Activated naive CD8-positive, alpha-beta T cell (primary cell): ENCODE measurements around the gene OCLN.
"Not testable (repeated sequence)": the region's sequence is repeated elsewhere in the genome, so short reads cannot be mapped to it uniquely, and the experiment has no call there.

Source experiments
- H3K27ac Mint-ChIP-seq: one replicate; pipeline ENCODE4 v1.8.0; 2021; ENCODE audit warnings: mixed read lengths
- H3K27me3 Mint-ChIP-seq: one replicate; pipeline ENCODE4 v1.8.0; 2021; ENCODE audit warnings: mixed read lengths
- H3K36me3 Mint-ChIP-seq: one replicate; pipeline ENCODE4 v1.8.0; 2021; ENCODE audit warnings: mixed read lengths
- H3K4me1 Mint-ChIP-seq: one replicate; pipeline ENCODE4 v1.8.0; 2021; ENCODE audit warnings: low read depth, mixed read lengths
- H3K4me3 Mint-ChIP-seq: one replicate; pipeline ENCODE4 v1.8.0; 2021; ENCODE audit warnings: mild to moderate bottlenecking, mixed read lengths
- H3K9me3 Mint-ChIP-seq: one replicate; pipeline ENCODE4 v1.8.0; 2021; ENCODE audit warnings: low read depth, mixed read lengths

The OCLN gene

DNA sequence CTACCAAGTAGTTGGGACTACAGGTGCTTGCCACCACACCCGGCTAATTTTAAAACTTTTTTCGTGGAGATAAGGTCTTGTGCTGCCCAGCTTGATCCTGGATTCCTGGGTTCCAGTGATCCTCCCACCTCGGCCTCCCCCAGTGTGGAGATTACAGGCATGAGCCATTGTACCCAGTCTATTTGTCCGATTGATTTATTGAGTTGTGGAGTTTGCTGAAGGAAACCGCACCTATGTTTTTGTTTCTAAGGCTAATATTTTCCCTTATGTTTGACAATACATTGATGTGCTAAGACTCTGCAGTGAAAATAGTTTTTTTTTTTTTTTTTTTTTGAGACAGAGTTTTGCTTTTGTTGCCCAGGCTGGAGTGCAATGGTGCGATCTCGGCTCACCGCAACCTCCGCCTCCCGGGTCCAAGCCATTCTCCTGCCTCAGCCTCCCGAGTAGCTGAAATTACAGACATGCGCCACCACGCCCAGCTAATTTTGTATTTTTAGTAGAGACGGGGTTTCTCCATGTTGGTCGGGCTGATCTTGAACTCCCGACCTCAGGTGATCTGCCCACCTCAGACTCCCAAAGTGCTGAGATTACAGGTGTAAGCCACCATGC, 20.0 kb upstream of the OCLN start:
- not testable (repeated sequence) for H3K4me1 Mint-ChIP-seq, H3K9me3 Mint-ChIP-seq, H3K27ac Mint-ChIP-seq, H3K36me3 Mint-ChIP-seq, H3K27me3 Mint-ChIP-seq, H3K4me3 Mint-ChIP-seq

DNA sequence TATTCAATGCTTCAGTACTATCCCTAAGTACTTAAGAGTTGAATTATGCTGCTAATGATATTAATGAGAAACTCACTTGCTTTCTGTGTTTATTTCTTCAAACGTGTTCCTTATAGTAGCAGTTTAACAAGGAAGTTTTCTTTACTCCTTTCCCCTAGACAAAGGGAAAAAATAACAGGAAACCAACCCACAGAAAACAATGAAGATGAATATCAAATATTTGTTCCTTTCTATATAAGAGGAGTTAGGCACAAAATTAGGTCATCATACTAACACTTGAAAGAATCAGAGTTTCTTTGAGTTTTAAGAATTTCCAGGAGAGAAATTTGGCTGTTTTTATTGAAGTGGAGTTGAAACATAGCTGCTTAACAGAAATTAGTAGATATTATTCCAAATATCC, 15.4 kb upstream of the OCLN start:
- no peaks in the 10 kb centered on the region for H3K4me1 Mint-ChIP-seq
- no peaks in the 10 kb centered on the region for H3K27me3 Mint-ChIP-seq
- H3K36me3 Mint-ChIP-seq, result no peaks in the 10 kb centered on the region
- no peak overlapping the region for H3K4me3 Mint-ChIP-seq
- no peak overlapping the region for H3K27ac Mint-ChIP-seq
- H3K9me3 Mint-ChIP-seq, result no peaks in the 10 kb centered on the region

DNA sequence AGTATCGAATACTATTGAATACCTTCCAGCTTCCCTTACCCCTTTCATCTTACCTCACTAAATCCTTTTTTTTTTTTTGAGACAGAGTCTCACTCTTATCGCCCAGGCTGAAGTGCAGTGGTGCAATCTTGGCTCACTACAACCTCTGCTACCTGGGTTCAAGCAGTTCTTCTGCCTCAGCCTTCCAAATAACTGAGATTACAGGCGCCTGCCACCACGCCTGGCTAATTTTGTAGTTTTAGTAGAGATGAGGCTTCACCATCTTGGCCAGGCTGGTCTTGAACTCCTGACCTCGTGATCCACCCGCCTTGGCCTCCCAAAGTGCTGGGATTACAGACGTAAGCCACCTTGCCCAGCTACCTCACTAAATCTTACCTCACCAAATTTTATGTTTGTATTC, 14.3 kb upstream of the OCLN start:
- not testable (repeated sequence) for H3K27ac Mint-ChIP-seq, H3K4me3 Mint-ChIP-seq, H3K4me1 Mint-ChIP-seq, H3K27me3 Mint-ChIP-seq, H3K9me3 Mint-ChIP-seq, H3K36me3 Mint-ChIP-seq

DNA sequence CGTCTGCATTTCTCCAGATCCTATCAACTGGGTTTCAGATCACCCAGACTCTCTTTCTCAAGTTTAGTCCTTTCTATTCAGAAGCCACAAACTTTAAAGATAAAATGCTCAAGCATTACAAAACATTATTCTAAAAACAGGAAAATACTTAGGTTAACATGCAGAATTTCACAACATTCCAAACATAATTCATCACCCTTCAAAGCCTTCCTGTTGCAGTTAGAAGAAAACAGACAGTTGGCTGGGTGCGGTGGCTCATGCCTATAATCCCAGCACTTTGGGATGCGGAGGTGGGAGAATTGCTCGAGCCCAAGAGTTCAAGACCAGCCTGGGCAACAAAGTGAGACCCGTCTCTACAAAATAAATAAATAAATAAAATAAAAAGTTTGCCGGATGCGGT, 7.7 kb upstream of the OCLN start:
- Mint-ChIP-seq H3K27ac (no peak overlapping the region), H3K27me3 (peaks cover 11% of the 10 kb centered on the region), H3K9me3 (no peaks in the 10 kb centered on the region), H3K4me1 (no peaks in the 10 kb centered on the region), H3K4me3 (no peak overlapping the region), H3K36me3 (no peaks in the 10 kb centered on the region)

DNA sequence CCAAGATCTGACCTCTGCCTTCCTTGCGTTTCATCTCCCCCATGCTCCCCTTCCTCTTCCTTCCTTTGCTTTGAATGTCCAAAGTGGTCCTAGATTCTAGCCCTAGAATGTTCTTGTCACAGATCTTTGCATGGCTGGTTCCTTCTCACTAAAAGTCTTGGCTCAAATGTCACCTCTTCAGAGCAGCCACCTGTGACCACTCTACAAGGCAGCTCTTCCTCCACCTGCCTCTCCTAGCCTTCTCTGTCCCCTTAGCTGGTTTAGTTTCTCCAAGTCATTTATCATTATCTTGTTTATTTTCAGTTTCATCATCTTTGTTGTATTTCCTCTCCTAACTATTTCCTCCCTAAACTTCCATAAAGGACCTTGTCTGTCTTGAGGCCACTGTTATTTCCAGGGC, 7.1 kb upstream of the OCLN start:
- Mint-ChIP-seq H3K4me3 (no peak overlapping the region), H3K9me3 (no peaks in the 10 kb centered on the region), H3K36me3 (no peaks in the 10 kb centered on the region), H3K4me1 (no peaks in the 10 kb centered on the region), H3K27me3 (peaks cover 11% of the 10 kb centered on the region), H3K27ac (no peak overlapping the region)

- no peak overlapping the region for H3K27ac Mint-ChIP-seq
- peaks cover 19% of the 10 kb centered on the region for H3K27me3 Mint-ChIP-seq
Measured at GRCh38 chr5:69489246-69489645, 3.3 kb upstream of the OCLN start.

DNA sequence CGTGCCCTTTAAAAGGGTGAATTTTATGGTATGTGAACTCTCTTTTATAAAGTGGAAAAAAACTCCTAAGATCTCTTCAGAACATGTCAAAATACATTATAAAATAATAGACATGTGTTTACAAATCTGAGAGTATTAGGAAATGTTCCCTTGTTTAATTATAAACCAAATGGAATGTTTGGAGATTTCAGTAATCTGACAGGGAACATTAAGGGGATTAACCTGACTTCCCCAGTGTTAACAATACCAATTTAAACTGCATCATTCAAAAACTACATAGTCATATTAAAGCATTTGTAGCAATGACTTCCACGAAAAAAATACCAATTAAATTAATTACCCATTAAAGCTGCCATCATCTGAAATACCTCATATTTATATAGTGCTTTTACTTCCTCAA, 1.6 kb upstream of the OCLN start:
- H3K4me1 Mint-ChIP-seq, result peaks cover 7% of the 10 kb centered on the region
- no peak overlapping the region for H3K27ac Mint-ChIP-seq
- no peaks in the 10 kb centered on the region for H3K9me3 Mint-ChIP-seq
- H3K27me3 Mint-ChIP-seq, result peaks cover 29% of the 10 kb centered on the region
- no peak overlapping the region for H3K4me3 Mint-ChIP-seq
- H3K36me3 Mint-ChIP-seq, result no peaks in the 10 kb centered on the region

More at GRCh38 chr5:69489246-69489645, 3.3 kb upstream of the OCLN start:
- no peaks in the 10 kb centered on the region for H3K9me3 Mint-ChIP-seq
- no peaks in the 10 kb centered on the region for H3K36me3 Mint-ChIP-seq
- H3K4me3 Mint-ChIP-seq, result no peak overlapping the region
- H3K4me1 Mint-ChIP-seq, result peaks cover 7% of the 10 kb centered on the region

DNA sequence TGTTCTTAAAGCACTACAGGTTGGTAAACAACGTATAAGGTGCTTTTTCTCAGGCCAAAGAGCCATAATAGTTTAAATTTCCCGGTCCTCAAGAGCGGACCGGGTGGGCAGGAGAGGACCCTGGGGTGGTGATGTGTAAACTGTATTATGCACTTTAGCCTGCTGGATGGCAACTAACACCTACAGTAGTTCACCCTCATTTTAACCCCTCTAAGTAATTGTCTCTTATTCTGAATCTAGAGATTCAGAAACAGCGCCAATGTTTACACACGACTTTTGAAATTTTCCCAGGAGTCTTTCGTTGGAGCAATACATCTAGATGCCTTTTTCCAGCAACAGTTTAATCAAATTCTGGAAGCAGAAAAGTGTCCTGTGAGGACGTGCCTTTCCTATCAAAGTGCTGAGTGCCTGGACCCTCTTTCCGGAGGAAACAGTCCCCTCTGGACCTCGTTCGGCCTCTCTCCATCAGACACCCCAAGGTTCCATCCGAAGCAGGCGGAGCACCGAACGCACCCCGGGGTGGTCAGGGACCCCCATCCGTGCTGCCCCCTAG, 676 bp upstream of the OCLN start:
- Mint-ChIP-seq H3K4me3 (peak overlapping the region; percentile 80), H3K27ac (no peak overlapping the region), H3K9me3 (no peaks in the 10 kb centered on the region), H3K36me3 (no peaks in the 10 kb centered on the region), H3K27me3 (peaks cover 30% of the 10 kb centered on the region), H3K4me1 (peaks cover 7% of the 10 kb centered on the region)

DNA sequence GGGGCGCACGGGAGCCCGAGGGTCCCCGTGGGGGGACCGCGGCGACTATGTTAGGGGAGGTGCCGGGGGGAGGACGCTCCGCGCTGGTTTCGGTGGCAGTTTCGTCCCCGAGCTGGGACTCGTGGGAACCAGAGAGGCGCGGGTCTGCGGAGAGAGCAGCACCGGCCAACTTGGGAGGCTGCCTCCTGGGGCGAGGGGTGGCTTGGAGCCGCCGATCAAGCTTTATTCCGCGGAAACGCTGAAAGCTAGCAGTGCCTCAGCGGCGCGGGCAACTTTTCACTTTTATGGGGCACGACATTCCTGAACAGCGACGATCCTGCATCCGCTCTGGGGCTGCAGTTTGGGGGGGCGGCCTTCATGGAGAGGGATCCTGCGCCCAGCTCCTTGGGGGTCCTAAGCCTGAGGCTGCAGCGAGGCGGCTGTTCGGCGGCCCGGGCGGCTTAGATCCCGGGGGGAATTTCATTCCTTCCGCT, 369 bp downstream of the OCLN start:
- peaks cover 7% of the 10 kb centered on the region for H3K4me1 Mint-ChIP-seq
- no peaks in the 10 kb centered on the region for H3K9me3 Mint-ChIP-seq
- H3K27ac Mint-ChIP-seq, result no peak overlapping the region
- no peaks in the 10 kb centered on the region for H3K36me3 Mint-ChIP-seq
- peaks cover 35% of the 10 kb centered on the region for H3K27me3 Mint-ChIP-seq
- peak overlapping the region; percentile 80 for H3K4me3 Mint-ChIP-seq

GRCh38 chr5:69493396-69494133, 975 bp downstream of the OCLN start:
- H3K27ac Mint-ChIP-seq, result no peak overlapping the region
- peaks cover 35% of the 10 kb centered on the region for H3K27me3 Mint-ChIP-seq
- H3K9me3 Mint-ChIP-seq, result no peaks in the 10 kb centered on the region
- H3K36me3 Mint-ChIP-seq, result no peaks in the 10 kb centered on the region
- peaks cover 7% of the 10 kb centered on the region for H3K4me1 Mint-ChIP-seq
- H3K4me3 Mint-ChIP-seq, result peak overlapping the region; percentile 80

DNA sequence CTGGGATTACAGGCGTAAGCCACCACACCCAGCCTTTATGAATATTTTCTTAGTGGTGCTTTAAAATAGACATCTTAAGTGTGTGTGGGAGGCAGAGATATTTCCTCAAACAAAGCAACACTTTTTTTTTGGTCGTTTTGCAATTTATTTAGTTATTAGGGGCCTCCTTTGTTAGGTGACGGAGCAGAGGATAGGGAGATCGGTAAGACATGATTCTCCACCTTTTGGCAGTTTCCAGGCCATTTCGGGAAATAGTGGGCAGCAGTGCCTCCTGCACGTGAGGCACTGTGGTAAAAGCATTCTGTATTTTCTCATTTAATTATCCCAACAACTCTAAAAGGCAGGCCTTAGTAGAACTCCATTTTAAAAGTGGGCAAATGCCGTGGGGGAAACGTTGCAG, 1.9 kb downstream of the OCLN start:
- Mint-ChIP-seq H3K9me3 (no peaks in the 10 kb centered on the region), H3K36me3 (no peaks in the 10 kb centered on the region), H3K4me3 (peak overlapping the region; percentile 71), H3K27me3 (peaks cover 33% of the 10 kb centered on the region), H3K27ac (no peak overlapping the region), H3K4me1 (peaks cover 7% of the 10 kb centered on the region)

- Mint-ChIP-seq H3K27me3 (peaks cover 23% of the 10 kb centered on the region), H3K4me1 (peaks cover 5% of the 10 kb centered on the region), H3K27ac (no peak overlapping the region), H3K36me3 (no peaks in the 10 kb centered on the region), H3K4me3 (no peak overlapping the region), H3K9me3 (no peaks in the 10 kb centered on the region)
Measured at GRCh38 chr5:69497006-69497520, 4.5 kb downstream of the OCLN start.

- Mint-ChIP-seq H3K9me3 (no peaks in the 10 kb centered on the region), H3K36me3 (no peaks in the 10 kb centered on the region)
Measured at GRCh38 chr5:69498384-69498783, 5.8 kb downstream of the OCLN start.

GRCh38 chr5:69502367-69502766, 9.8 kb downstream of the OCLN start:
- no peaks in the 10 kb centered on the region for H3K4me1 Mint-ChIP-seq
- peaks cover 7% of the 10 kb centered on the region for H3K27me3 Mint-ChIP-seq
- H3K36me3 Mint-ChIP-seq, result no peaks in the 10 kb centered on the region
- no peak overlapping the region for H3K27ac Mint-ChIP-seq
- H3K4me3 Mint-ChIP-seq, result no peak overlapping the region
- no peaks in the 10 kb centered on the region for H3K9me3 Mint-ChIP-seq

More at GRCh38 chr5:69498384-69498783, 5.8 kb downstream of the OCLN start:
- H3K27ac Mint-ChIP-seq, result no peak overlapping the region
- peaks cover 1% of the 10 kb centered on the region for H3K4me1 Mint-ChIP-seq
- H3K4me3 Mint-ChIP-seq, result no peak overlapping the region
- H3K27me3 Mint-ChIP-seq, result peaks cover 26% of the 10 kb centered on the region

- Mint-ChIP-seq H3K9me3 (no peaks in the 10 kb centered on the region), H3K27ac (no peak overlapping the region)
Measured at GRCh38 chr5:69502767-69503488, 10.3 kb downstream of the OCLN start.

More at GRCh38 chr5:69502767-69503488, 10.3 kb downstream of the OCLN start:
- H3K36me3 Mint-ChIP-seq, result no peaks in the 10 kb centered on the region
- H3K27me3 Mint-ChIP-seq, result peaks cover 5% of the 10 kb centered on the region
- H3K4me1 Mint-ChIP-seq, result no peaks in the 10 kb centered on the region
- no peak overlapping the region for H3K4me3 Mint-ChIP-seq
